ENCODE measurements around the gene PLEK2.

DNA sequence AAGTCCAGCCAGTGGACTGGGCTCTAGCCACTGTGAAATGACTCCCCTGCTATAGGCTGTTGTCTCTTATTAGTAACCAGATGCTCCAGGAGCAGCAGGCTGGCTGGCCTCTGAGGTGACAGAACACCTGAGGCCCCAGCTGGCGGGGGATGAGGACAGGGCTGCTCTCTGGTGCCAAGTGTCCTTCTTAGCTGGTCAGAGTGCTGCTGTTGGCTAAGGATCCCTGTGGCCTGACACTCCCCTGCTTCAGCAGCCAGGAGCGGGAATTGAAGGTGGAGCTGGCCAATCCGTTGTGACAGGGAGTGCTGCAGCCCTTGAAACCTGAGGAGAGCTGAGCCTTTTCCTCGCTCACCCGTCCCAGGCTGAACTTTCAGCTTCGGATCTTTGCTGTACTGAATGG lies 45.8 kb upstream of the PLEK2 start:
- TF ChIP-seq, protein P1, sequence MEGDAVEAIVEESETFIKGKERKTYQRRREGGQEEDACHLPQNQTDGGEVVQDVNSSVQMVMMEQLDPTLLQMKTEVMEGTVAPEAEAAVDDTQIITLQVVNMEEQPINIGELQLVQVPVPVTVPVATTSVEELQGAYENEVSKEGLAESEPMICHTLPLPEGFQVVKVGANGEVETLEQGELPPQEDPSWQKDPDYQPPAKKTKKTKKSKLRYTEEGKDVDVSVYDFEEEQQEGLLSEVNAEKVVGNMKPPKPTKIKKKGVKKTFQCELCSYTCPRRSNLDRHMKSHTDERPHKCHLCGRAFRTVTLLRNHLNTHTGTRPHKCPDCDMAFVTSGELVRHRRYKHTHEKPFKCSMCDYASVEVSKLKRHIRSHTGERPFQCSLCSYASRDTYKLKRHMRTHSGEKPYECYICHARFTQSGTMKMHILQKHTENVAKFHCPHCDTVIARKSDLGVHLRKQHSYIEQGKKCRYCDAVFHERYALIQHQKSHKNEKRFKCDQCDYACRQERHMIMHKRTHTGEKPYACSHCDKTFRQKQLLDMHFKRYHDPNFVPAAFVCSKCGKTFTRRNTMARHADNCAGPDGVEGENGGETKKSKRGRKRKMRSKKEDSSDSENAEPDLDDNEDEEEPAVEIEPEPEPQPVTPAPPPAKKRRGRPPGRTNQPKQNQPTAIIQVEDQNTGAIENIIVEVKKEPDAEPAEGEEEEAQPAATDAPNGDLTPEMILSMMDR (IDR thresholded peaks at IDR 0.05; ENCODE audit: insufficient read depth, low read length) = no peak
- TF ChIP-seq POLR2AphosphoS5 (IDR thresholded peaks at IDR 0.05; ENCODE audit: low read depth) = no peak
